ENCODE measurements around the gene MCF2L.

Gene MCF2L

GRCh38 chr13:112970552-112971287, 1.7 kb downstream of the MCF2L start:
- no peak for DNase-seq (ENCODE audit: insufficient read length, low spot score)

GRCh38 chr13:112971288-112971643, 2.3 kb downstream of the MCF2L start:
- TF ChIP-seq PAX5 (IDR thresholded peaks at IDR 0.05; ENCODE audit: insufficient read depth, low read length, severe bottlenecking): no peak
- no peak for TF ChIP-seq POLR2A (IDR thresholded peaks at IDR 0.05; ENCODE audit: low read depth, low read length)
- no peak for TF ChIP-seq SPI1 (IDR thresholded peaks at IDR 0.05; ENCODE audit: low read depth, low read length)
- no peak for TF ChIP-seq POLR2AphosphoS5 (IDR thresholded peaks at IDR 0.05; ENCODE audit: low read depth, low read length)
- TF ChIP-seq POU2F2 (IDR thresholded peaks at IDR 0.05; ENCODE audit: low read depth, low read length): no peak
- TF ChIP-seq TAF1 (IDR thresholded peaks at IDR 0.05; ENCODE audit: low read depth, low read length): no peak
- FAIRE-seq (no peak), DNase-seq (ENCODE audit: insufficient read length, low spot score) (no peak)

More at GRCh38 chr13:112970552-112971287, 1.7 kb downstream of the MCF2L start:
- no peak for FAIRE-seq
- TF ChIP-seq POU2F2 (IDR thresholded peaks at IDR 0.05; ENCODE audit: low read depth, low read length): no peak
- TF ChIP-seq TAF1 (IDR thresholded peaks at IDR 0.05; ENCODE audit: low read depth, low read length): no peak
- no peak for TF ChIP-seq PAX5 (IDR thresholded peaks at IDR 0.05; ENCODE audit: insufficient read depth, low read length, severe bottlenecking)

DNA sequence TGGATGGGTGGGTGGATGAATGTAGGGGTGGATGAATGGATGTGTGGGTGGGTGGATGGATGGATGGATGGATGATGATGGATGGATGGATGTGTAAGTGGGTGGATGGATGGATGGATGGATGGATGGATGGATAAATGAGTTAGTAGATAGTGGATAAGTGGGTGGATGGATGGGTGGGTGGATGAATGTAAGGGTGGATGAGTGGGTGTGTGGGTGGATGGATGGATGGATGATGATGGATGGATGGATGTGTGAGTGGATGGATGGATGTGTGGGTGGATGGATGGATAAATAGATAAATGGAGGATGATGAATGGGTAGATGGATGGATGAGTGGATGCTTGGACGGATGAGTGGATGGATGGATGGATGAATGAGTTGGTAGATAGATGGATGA, 3.2 kb downstream of the MCF2L start:
- no peak for DNase-seq (ENCODE audit: insufficient read length, low spot score)
- no peak for FAIRE-seq
- no peak for TF ChIP-seq PAX5 (IDR thresholded peaks at IDR 0.05; ENCODE audit: insufficient read depth, low read length, severe bottlenecking)
- no peak for TF ChIP-seq POLR2AphosphoS5 (IDR thresholded peaks at IDR 0.05; ENCODE audit: low read depth, low read length)
- no peak for TF ChIP-seq TAF1 (IDR thresholded peaks at IDR 0.05; ENCODE audit: low read depth, low read length)
- no peak for TF ChIP-seq POLR2A (IDR thresholded peaks at IDR 0.05; ENCODE audit: low read depth, low read length)
- TF ChIP-seq SPI1 (IDR thresholded peaks at IDR 0.05; ENCODE audit: low read depth, low read length): no peak
- no peak for TF ChIP-seq POU2F2 (IDR thresholded peaks at IDR 0.05; ENCODE audit: low read depth, low read length)

DNA sequence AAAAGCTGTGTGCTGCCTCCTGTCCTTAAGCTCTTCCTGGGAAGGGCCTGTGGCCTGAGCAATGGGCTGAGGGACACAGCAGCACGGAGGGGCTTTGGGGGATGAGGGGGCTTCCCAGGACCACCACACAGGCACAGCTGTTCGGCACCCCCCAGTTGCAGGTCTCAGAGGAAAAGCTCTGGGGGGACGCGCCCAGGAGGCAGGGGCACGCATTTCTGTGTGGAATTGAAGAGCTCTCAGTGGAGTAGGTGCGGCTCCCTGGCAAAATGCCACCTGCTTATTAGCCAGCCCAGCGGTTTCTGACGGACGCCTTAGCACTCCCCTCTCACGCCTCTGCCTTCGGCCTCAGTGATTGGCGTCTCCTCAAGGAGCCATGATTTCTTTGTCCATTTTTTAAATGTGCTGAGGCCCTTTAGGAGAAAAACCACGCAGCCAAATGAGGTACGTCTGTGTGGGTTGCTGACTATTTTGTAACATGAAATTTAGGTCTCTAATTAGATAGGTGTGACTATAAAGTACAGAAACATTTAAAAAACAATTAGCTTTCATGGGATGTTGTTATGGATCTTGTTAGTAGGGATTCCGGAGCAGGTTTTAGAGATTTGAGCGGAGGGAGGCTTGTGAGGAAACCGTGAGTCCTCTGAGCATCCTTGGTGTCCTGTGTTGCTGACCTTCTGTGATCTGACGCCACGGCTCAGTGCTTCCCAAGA, 4.0 kb downstream of the MCF2L start:
- FAIRE-seq (no peak), DNase-seq (ENCODE audit: insufficient read length, low spot score) (no peak)
- TF ChIP-seq POLR2AphosphoS5 (IDR thresholded peaks at IDR 0.05; ENCODE audit: low read depth, low read length) (no peak), PAX5 (IDR thresholded peaks at IDR 0.05; ENCODE audit: insufficient read depth, low read length, severe bottlenecking) (no peak), POU2F2 (IDR thresholded peaks at IDR 0.05; ENCODE audit: low read depth, low read length) (no peak), POLR2A (IDR thresholded peaks at IDR 0.05; ENCODE audit: low read depth, low read length) (no peak), TAF1 (IDR thresholded peaks at IDR 0.05; ENCODE audit: low read depth, low read length) (no peak), SPI1 (IDR thresholded peaks at IDR 0.05; ENCODE audit: low read depth, low read length) (no peak)

DNA sequence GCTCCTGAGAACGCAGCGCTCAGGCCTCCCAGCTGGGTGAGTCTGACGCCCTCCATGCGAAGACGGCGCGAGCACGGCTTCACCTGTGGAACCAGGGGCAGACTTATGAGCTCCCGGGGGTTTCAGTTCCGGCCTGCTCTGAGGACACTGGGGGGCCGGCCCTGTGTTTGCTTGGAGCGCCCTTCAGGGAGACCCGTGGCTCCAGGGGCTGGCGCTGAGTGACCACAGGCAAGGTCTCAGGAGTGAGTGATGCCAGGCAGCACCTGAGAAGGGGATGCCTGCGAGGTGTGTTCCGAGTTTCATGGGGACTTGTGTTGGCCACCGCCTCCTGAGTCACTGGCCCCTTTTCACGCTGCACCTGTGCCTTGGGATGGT, 4.5 kb downstream of the MCF2L start:
- TF ChIP-seq SPI1 (IDR thresholded peaks at IDR 0.05; ENCODE audit: low read depth, low read length) (no peak), PAX5 (IDR thresholded peaks at IDR 0.05; ENCODE audit: insufficient read depth, low read length, severe bottlenecking) (no peak), POLR2AphosphoS5 (IDR thresholded peaks at IDR 0.05; ENCODE audit: low read depth, low read length) (no peak), POLR2A (IDR thresholded peaks at IDR 0.05; ENCODE audit: low read depth, low read length) (no peak), POU2F2 (IDR thresholded peaks at IDR 0.05; ENCODE audit: low read depth, low read length) (no peak), TAF1 (IDR thresholded peaks at IDR 0.05; ENCODE audit: low read depth, low read length) (no peak)
- FAIRE-seq (no peak), DNase-seq (ENCODE audit: insufficient read length, low spot score) (no peak)

DNA sequence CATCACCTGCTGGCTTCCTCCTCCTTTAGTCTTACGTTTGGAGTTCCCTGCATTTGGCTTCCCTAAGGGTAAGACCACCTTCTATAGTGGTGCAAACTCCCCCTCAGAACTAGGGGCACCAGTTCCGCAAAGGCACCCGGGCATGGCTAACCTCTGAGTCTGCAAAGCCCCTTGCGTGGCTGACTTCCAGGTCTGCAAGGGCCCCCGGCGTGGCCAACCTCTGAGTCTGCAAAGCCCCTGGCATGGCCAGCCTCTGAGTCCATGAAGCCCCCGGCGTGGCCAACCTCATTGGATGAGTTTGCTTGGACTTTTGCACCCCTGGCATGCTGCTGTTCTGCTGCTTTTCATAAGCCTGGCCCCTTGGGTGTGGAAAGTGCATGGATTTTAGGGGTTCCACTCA, 5.1 kb downstream of the MCF2L start:
- DNase-seq (ENCODE audit: insufficient read length, low spot score): no peak
- TF ChIP-seq PAX5 (IDR thresholded peaks at IDR 0.05; ENCODE audit: insufficient read depth, low read length, severe bottlenecking) (no peak), POLR2A (IDR thresholded peaks at IDR 0.05; ENCODE audit: low read depth, low read length) (no peak), TAF1 (IDR thresholded peaks at IDR 0.05; ENCODE audit: low read depth, low read length) (no peak), POU2F2 (IDR thresholded peaks at IDR 0.05; ENCODE audit: low read depth, low read length) (no peak), POLR2AphosphoS5 (IDR thresholded peaks at IDR 0.05; ENCODE audit: low read depth, low read length) (no peak), SPI1 (IDR thresholded peaks at IDR 0.05; ENCODE audit: low read depth, low read length) (no peak)
- FAIRE-seq: no peak

DNA sequence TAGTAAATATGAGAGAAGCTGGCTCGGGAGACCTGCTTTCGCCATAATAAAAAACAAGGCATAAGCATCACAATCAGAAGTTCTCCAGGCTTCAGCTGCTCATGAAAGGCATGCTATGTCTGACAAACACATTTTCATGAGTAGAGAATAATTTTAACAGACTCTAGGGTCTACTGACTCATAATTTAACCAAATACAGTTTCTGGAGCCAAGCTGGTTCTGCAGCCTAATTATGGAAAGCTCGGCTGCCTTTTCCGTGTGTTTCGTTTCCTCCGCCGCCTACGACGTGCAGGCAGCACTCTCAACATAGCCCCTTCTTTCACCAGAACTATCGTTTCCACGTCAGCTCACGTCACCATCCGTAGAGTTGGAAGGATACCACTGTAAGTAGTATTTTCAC, 5.7 kb downstream of the MCF2L start:
- TF ChIP-seq POLR2A (IDR thresholded peaks at IDR 0.05; ENCODE audit: low read depth, low read length): no peak
- no peak for TF ChIP-seq POU2F2 (IDR thresholded peaks at IDR 0.05; ENCODE audit: low read depth, low read length)
- TF ChIP-seq PAX5 (IDR thresholded peaks at IDR 0.05; ENCODE audit: insufficient read depth, low read length, severe bottlenecking): no peak
- no peak for TF ChIP-seq TAF1 (IDR thresholded peaks at IDR 0.05; ENCODE audit: low read depth, low read length)
- no peak for TF ChIP-seq SPI1 (IDR thresholded peaks at IDR 0.05; ENCODE audit: low read depth, low read length)
- TF ChIP-seq POLR2AphosphoS5 (IDR thresholded peaks at IDR 0.05; ENCODE audit: low read depth, low read length): no peak
- FAIRE-seq: no peak
- no peak for DNase-seq (ENCODE audit: insufficient read length, low spot score)

- DNase-seq (ENCODE audit: insufficient read length, low spot score): no peak
- TF ChIP-seq TAF1 (IDR thresholded peaks at IDR 0.05; ENCODE audit: low read depth, low read length) (no peak), POU2F2 (IDR thresholded peaks at IDR 0.05; ENCODE audit: low read depth, low read length) (no peak), POLR2A (IDR thresholded peaks at IDR 0.05; ENCODE audit: low read depth, low read length) (no peak), SPI1 (IDR thresholded peaks at IDR 0.05; ENCODE audit: low read depth, low read length) (no peak), PAX5 (IDR thresholded peaks at IDR 0.05; ENCODE audit: insufficient read depth, low read length, severe bottlenecking) (no peak)
- no peak for FAIRE-seq
Observed at GRCh38 chr13:112975401-112975939, 6.5 kb downstream of the MCF2L start.

- FAIRE-seq (no peak), DNase-seq (ENCODE audit: insufficient read length, low spot score) (no peak)
- TF ChIP-seq POLR2A (IDR thresholded peaks at IDR 0.05; ENCODE audit: low read depth, low read length) (no peak), POU2F2 (IDR thresholded peaks at IDR 0.05; ENCODE audit: low read depth, low read length) (no peak), POLR2AphosphoS5 (IDR thresholded peaks at IDR 0.05; ENCODE audit: low read depth, low read length) (no peak), TAF1 (IDR thresholded peaks at IDR 0.05; ENCODE audit: low read depth, low read length) (no peak), PAX5 (IDR thresholded peaks at IDR 0.05; ENCODE audit: insufficient read depth, low read length, severe bottlenecking) (no peak), SPI1 (IDR thresholded peaks at IDR 0.05; ENCODE audit: low read depth, low read length) (no peak)
Observed at GRCh38 chr13:112976526-112976925, 7.5 kb downstream of the MCF2L start.

Measured in GM12891 (cell line).